GM12864 (cell line): Measurements from ENCODE around the gene PRDM11.

ENCODE experiments used
- DNase-seq: peaks from one replicate; pipeline ENCODE4 v3.0.0-alpha.2; 2011; ENCODE audit warnings: low read depth
- H3K4me3 ChIP-seq: 2 replicates; pipeline ENCODE4 v1.5.1; 2011; ENCODE audit warnings: mild to moderate bottlenecking, low read depth, low read length, control low read depth
- TF ChIP-seq, protein P1 (sequence below): IDR thresholded peaks from 2 replicates; pipeline ENCODE4 v1.5.1; 2011; ENCODE audit warnings: low read depth, mild to moderate bottlenecking, moderate library complexity, low read length, control low read depth, inconsistent platforms; ENCODE audit errors: missing control alignments

PRDM11 gene

DNA sequence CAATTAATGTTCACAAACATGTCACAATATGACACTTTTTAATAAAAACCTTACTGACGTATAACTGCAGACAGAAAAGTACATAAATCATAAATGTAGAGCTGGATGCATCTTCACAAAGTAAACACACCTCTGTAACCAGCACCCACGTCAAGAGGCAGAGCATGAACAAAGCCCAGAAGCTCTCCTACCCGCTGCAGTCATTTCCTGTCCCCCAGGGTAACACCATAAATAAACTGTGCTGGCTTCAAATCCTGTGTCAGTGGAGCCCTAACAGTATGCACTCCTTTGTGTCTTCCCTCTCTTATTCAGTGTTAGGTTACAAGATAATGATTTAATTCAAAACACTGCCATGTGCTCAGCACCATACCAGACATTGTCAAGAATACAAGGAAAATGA, 134.0 kb downstream of the PRDM11 start:
- H3K4me3 ChIP-seq = no peak overlapping the region
- DNase-seq = no peak
- TF ChIP-seq, protein P1, sequence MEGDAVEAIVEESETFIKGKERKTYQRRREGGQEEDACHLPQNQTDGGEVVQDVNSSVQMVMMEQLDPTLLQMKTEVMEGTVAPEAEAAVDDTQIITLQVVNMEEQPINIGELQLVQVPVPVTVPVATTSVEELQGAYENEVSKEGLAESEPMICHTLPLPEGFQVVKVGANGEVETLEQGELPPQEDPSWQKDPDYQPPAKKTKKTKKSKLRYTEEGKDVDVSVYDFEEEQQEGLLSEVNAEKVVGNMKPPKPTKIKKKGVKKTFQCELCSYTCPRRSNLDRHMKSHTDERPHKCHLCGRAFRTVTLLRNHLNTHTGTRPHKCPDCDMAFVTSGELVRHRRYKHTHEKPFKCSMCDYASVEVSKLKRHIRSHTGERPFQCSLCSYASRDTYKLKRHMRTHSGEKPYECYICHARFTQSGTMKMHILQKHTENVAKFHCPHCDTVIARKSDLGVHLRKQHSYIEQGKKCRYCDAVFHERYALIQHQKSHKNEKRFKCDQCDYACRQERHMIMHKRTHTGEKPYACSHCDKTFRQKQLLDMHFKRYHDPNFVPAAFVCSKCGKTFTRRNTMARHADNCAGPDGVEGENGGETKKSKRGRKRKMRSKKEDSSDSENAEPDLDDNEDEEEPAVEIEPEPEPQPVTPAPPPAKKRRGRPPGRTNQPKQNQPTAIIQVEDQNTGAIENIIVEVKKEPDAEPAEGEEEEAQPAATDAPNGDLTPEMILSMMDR = no peak

DNA sequence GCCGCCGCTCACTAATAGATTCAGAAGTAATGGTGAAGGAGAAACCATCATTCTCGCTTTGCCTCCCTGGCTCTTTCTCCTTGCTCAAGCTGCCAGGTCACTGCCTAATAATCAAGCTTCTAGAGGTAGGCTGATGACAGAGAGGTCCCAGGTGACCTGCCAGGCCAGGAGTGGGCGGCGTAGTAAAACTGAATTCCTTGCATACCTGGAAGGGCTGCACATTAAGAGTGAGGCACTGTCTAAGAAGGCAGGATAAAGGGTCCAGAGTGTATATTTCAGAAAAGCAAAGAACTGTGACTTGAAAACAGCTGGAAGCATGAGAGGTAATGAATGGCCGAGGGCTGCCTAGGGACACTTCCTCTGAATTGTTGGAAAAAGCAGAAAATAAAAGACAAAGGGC, 135.6 kb downstream of the PRDM11 start:
- TF ChIP-seq, protein P1 = no peak
- DNase-seq = no peak

More for the DNA sequence above, 135.6 kb downstream of the PRDM11 start:
- H3K4me3 ChIP-seq = no peak overlapping the region
